ENCODE data around the gene CFAP161.

Gene CFAP161

GRCh38 chr15:81097116-81097889 is 36.8 kb upstream of the CFAP161 start:
- in situ Hi-C loops (cut with HindIII; ENCODE audit: low sequenced_read_pairs), result no loop called here
- H3K4me3 ChIP-seq (ENCODE audit: low read depth, low read length), result no peak overlapping the region
- TF ChIP-seq CTCF (IDR thresholded peaks at IDR 0.05; ENCODE audit: low read depth, low read length), result no peak
- DNase-seq (ENCODE audit: low read depth, low spot score), result no peak

GRCh38 chr15:81097890-81098280 is 36.2 kb upstream of the CFAP161 start:
- H3K4me3 ChIP-seq (ENCODE audit: low read depth, low read length), result no peak overlapping the region
- TF ChIP-seq CTCF (IDR thresholded peaks at IDR 0.05; ENCODE audit: low read depth, low read length), result no peak
- in situ Hi-C loops (cut with HindIII; ENCODE audit: low sequenced_read_pairs), result no loop called here
- no peak for DNase-seq (ENCODE audit: low read depth, low spot score)

- no peak for DNase-seq (ENCODE audit: low read depth, low spot score)
- in situ Hi-C loops (cut with HindIII; ENCODE audit: low sequenced_read_pairs), result no loop called here
- no peak overlapping the region for H3K4me3 ChIP-seq (ENCODE audit: low read depth, low read length)
- no peak for TF ChIP-seq CTCF (IDR thresholded peaks at IDR 0.05; ENCODE audit: low read depth, low read length)
These were observed 35.7 kb upstream of the CFAP161 start for GRCh38 chr15:81098349-81098748.

GRCh38 chr15:81098861-81099651 is 35.0 kb upstream of the CFAP161 start:
- no peak for TF ChIP-seq CTCF (IDR thresholded peaks at IDR 0.05; ENCODE audit: low read depth, low read length)
- in situ Hi-C loops (cut with HindIII; ENCODE audit: low sequenced_read_pairs), result no loop called here

GRCh38 chr15:81101894-81102815 is 31.9 kb upstream of the CFAP161 start:
- no peak overlapping the region for H3K4me3 ChIP-seq (ENCODE audit: low read depth, low read length)
- no peak for DNase-seq (ENCODE audit: low read depth, low spot score)
- TF ChIP-seq CTCF (IDR thresholded peaks at IDR 0.05; ENCODE audit: low read depth, low read length), result no peak
- in situ Hi-C loops (cut with HindIII; ENCODE audit: low sequenced_read_pairs), result no loop called here

More at GRCh38 chr15:81098861-81099651, 35.0 kb upstream of the CFAP161 start:
- no peak for DNase-seq (ENCODE audit: low read depth, low spot score)
- H3K4me3 ChIP-seq (ENCODE audit: low read depth, low read length), result no peak overlapping the region

GRCh38 chr15:81103857-81104256 is 30.2 kb upstream of the CFAP161 start:
- no peak for DNase-seq (ENCODE audit: low read depth, low spot score)
- no peak overlapping the region for H3K4me3 ChIP-seq (ENCODE audit: low read depth, low read length)
- in situ Hi-C loops (cut with HindIII; ENCODE audit: low sequenced_read_pairs), result no loop called here
- TF ChIP-seq CTCF (IDR thresholded peaks at IDR 0.05; ENCODE audit: low read depth, low read length), result no peak

All from astrocyte of the spinal cord (primary cell).